ENCODE data around the gene FAM89B.
A peak's percentile ranks its signal among the peaks of the same experiment; 100 is the strongest.

The FAM89B gene

GRCh38 chr11:65538232-65538914 lies 34.0 kb upstream of the FAM89B start:
- no peak overlapping the region for H3K23ac ChIP-seq (ENCODE audit: low read length)
- no peaks in the 10 kb centered on the region for H3K27me3 ChIP-seq (ENCODE audit: insufficient read depth, low read length, poor library complexity)
- H3K79me2 ChIP-seq (ENCODE audit: control insufficient read depth, insufficient read depth, low read length): no peaks in the 10 kb centered on the region
- H2BK15ac ChIP-seq (replicated peaks; ENCODE audit: low read depth): no peak overlapping the region
- H3K79me1 ChIP-seq (ENCODE audit: low read length): no peaks in the 10 kb centered on the region
- no peak overlapping the region for H3K4ac ChIP-seq (ENCODE audit: low read depth, low read length)
- H3K4me3 ChIP-seq (ENCODE audit: low read length): no peak overlapping the region
- H3K36me3 ChIP-seq (ENCODE audit: control insufficient read depth, insufficient read depth, low read length): peaks cover 4% of the 10 kb centered on the region
- H3K27ac ChIP-seq (ENCODE audit: low read depth, low read length): no peak overlapping the region
- WGBS (ENCODE audit: extremely low coverage, insufficient coverage, low lambda C conversion rate): no CpG with 5 or more reads among the region's 43 CpGs
- no peak overlapping the region for H2BK120ac ChIP-seq (ENCODE audit: low read depth, low read length)
- peaks cover 3% of the 10 kb centered on the region for H3K4me1 ChIP-seq (ENCODE audit: control insufficient read depth, low read depth, low read length)
- H2BK5ac ChIP-seq (ENCODE audit: low read length): no peak overlapping the region
- no peak overlapping the region for H3K56ac ChIP-seq (ENCODE audit: low read length)
- no peak overlapping the region for H3K9ac ChIP-seq (ENCODE audit: low read length)
- H4K8ac ChIP-seq (ENCODE audit: low read depth, low read length): no peak overlapping the region
- H3K18ac ChIP-seq (ENCODE audit: low read length): no peak overlapping the region
- H3K4me2 ChIP-seq (ENCODE audit: low read length): no peak overlapping the region
- H4K5ac ChIP-seq (ENCODE audit: low read length): no peak overlapping the region
- no peak overlapping the region for H2AK5ac ChIP-seq (ENCODE audit: low read length)
- no peak for DNase-seq

GRCh38 chr11:65538915-65539743 lies 33.2 kb upstream of the FAM89B start:
- Histone ChIP-seq H3K56ac (ENCODE audit: low read length) (peak overlapping the region; percentile 56), H3K9ac (ENCODE audit: low read length) (no peak overlapping the region), H3K18ac (ENCODE audit: low read length) (no peak overlapping the region), H2BK15ac (replicated peaks; ENCODE audit: low read depth) (no peak overlapping the region), H3K4me1 (ENCODE audit: control insufficient read depth, low read depth, low read length) (peaks cover 3% of the 10 kb centered on the region), H4K5ac (ENCODE audit: low read length) (no peak overlapping the region), H2AK5ac (ENCODE audit: low read length) (no peak overlapping the region), H3K27ac (ENCODE audit: low read depth, low read length) (no peak overlapping the region), H2BK120ac (ENCODE audit: low read depth, low read length) (no peak overlapping the region), H3K27me3 (ENCODE audit: insufficient read depth, low read length, poor library complexity) (no peaks in the 10 kb centered on the region), H3K4me3 (ENCODE audit: low read length) (no peak overlapping the region), H3K36me3 (ENCODE audit: control insufficient read depth, insufficient read depth, low read length) (peaks cover 4% of the 10 kb centered on the region), H3K79me1 (ENCODE audit: low read length) (no peaks in the 10 kb centered on the region), H3K23ac (ENCODE audit: low read length) (peak overlapping the region; percentile 24), H4K8ac (ENCODE audit: low read depth, low read length) (no peak overlapping the region), H2BK5ac (ENCODE audit: low read length) (no peak overlapping the region), H3K4me2 (ENCODE audit: low read length) (peak overlapping the region; percentile 98), H3K79me2 (ENCODE audit: control insufficient read depth, insufficient read depth, low read length) (no peaks in the 10 kb centered on the region), H3K4ac (ENCODE audit: low read depth, low read length) (no peak overlapping the region)
- no CpG with 5 or more reads among the region's 92 CpGs for WGBS (ENCODE audit: extremely low coverage, insufficient coverage, low lambda C conversion rate)
- peak; percentile 59 for DNase-seq

- H2BK120ac ChIP-seq (ENCODE audit: low read depth, low read length): no peak overlapping the region
- H2AK5ac ChIP-seq (ENCODE audit: low read length): no peak overlapping the region
- no peak overlapping the region for H3K18ac ChIP-seq (ENCODE audit: low read length)
- no peak overlapping the region for H3K4me3 ChIP-seq (ENCODE audit: low read length)
- H3K27ac ChIP-seq (ENCODE audit: low read depth, low read length): no peak overlapping the region
- peaks cover 3% of the 10 kb centered on the region for H3K4me1 ChIP-seq (ENCODE audit: control insufficient read depth, low read depth, low read length)
- H3K79me2 ChIP-seq (ENCODE audit: control insufficient read depth, insufficient read depth, low read length): no peaks in the 10 kb centered on the region
- H3K9ac ChIP-seq (ENCODE audit: low read length): peak overlapping the region; percentile 49
- no peaks in the 10 kb centered on the region for H3K79me1 ChIP-seq (ENCODE audit: low read length)
- H2BK5ac ChIP-seq (ENCODE audit: low read length): no peak overlapping the region
- DNase-seq: peak; percentile 57
- H4K8ac ChIP-seq (ENCODE audit: low read depth, low read length): no peak overlapping the region
- no CpG with 5 or more reads among the region's 60 CpGs for WGBS (ENCODE audit: extremely low coverage, insufficient coverage, low lambda C conversion rate)
- peak overlapping the region; percentile 67 for H3K56ac ChIP-seq (ENCODE audit: low read length)
- no peak overlapping the region for H3K4ac ChIP-seq (ENCODE audit: low read depth, low read length)
- H3K23ac ChIP-seq (ENCODE audit: low read length): peak overlapping the region; percentile 89
- H2BK15ac ChIP-seq (replicated peaks; ENCODE audit: low read depth): no peak overlapping the region
- H4K5ac ChIP-seq (ENCODE audit: low read length): no peak overlapping the region
- H3K27me3 ChIP-seq (ENCODE audit: insufficient read depth, low read length, poor library complexity): no peaks in the 10 kb centered on the region
- H3K36me3 ChIP-seq (ENCODE audit: control insufficient read depth, insufficient read depth, low read length): peaks cover 4% of the 10 kb centered on the region
- peak overlapping the region; percentile 98 for H3K4me2 ChIP-seq (ENCODE audit: low read length)
Observed at GRCh38 chr11:65539744-65540289, 32.5 kb upstream of the FAM89B start.

- Histone ChIP-seq H3K23ac (ENCODE audit: low read length) (peak overlapping the region; percentile 89), H2BK120ac (ENCODE audit: low read depth, low read length) (no peak overlapping the region), H3K27me3 (ENCODE audit: insufficient read depth, low read length, poor library complexity) (no peaks in the 10 kb centered on the region), H3K36me3 (ENCODE audit: control insufficient read depth, insufficient read depth, low read length) (peaks cover 3% of the 10 kb centered on the region), H3K56ac (ENCODE audit: low read length) (peak overlapping the region; percentile 93), H3K9ac (ENCODE audit: low read length) (peak overlapping the region; percentile 69), H3K18ac (ENCODE audit: low read length) (no peak overlapping the region), H2BK15ac (replicated peaks; ENCODE audit: low read depth) (no peak overlapping the region), H3K79me1 (ENCODE audit: low read length) (no peaks in the 10 kb centered on the region), H2BK5ac (ENCODE audit: low read length) (no peak overlapping the region), H3K4ac (ENCODE audit: low read depth, low read length) (no peak overlapping the region), H3K4me2 (ENCODE audit: low read length) (peak overlapping the region; percentile 98), H3K4me3 (ENCODE audit: low read length) (no peak overlapping the region), H3K27ac (ENCODE audit: low read depth, low read length) (no peak overlapping the region), H2AK5ac (ENCODE audit: low read length) (no peak overlapping the region), H4K5ac (ENCODE audit: low read length) (no peak overlapping the region), H3K4me1 (ENCODE audit: control insufficient read depth, low read depth, low read length) (peaks cover 3% of the 10 kb centered on the region), H3K79me2 (ENCODE audit: control insufficient read depth, insufficient read depth, low read length) (no peaks in the 10 kb centered on the region), H4K8ac (ENCODE audit: low read depth, low read length) (no peak overlapping the region)
- peak; percentile 94 for DNase-seq
- no CpG with 5 or more reads among the region's 78 CpGs for WGBS (ENCODE audit: extremely low coverage, insufficient coverage, low lambda C conversion rate)
Observed at GRCh38 chr11:65540290-65541092, 31.8 kb upstream of the FAM89B start.

GRCh38 chr11:65541093-65541982 lies 31.0 kb upstream of the FAM89B start:
- no peaks in the 10 kb centered on the region for H3K27me3 ChIP-seq (ENCODE audit: insufficient read depth, low read length, poor library complexity)
- H2BK5ac ChIP-seq (ENCODE audit: low read length): no peak overlapping the region
- H3K4ac ChIP-seq (ENCODE audit: low read depth, low read length): no peak overlapping the region
- no peak for DNase-seq
- H3K27ac ChIP-seq (ENCODE audit: low read depth, low read length): no peak overlapping the region
- H3K36me3 ChIP-seq (ENCODE audit: control insufficient read depth, insufficient read depth, low read length): no peaks in the 10 kb centered on the region
- no peak overlapping the region for H2BK120ac ChIP-seq (ENCODE audit: low read depth, low read length)
- peak overlapping the region; percentile 59 for H3K9ac ChIP-seq (ENCODE audit: low read length)
- no peak overlapping the region for H2BK15ac ChIP-seq (replicated peaks; ENCODE audit: low read depth)
- H3K4me2 ChIP-seq (ENCODE audit: low read length): peak overlapping the region; percentile 31
- H3K18ac ChIP-seq (ENCODE audit: low read length): no peak overlapping the region
- H3K56ac ChIP-seq (ENCODE audit: low read length): peak overlapping the region; percentile 85
- H4K8ac ChIP-seq (ENCODE audit: low read depth, low read length): no peak overlapping the region
- H2AK5ac ChIP-seq (ENCODE audit: low read length): no peak overlapping the region
- no peak overlapping the region for H4K5ac ChIP-seq (ENCODE audit: low read length)
- H3K79me1 ChIP-seq (ENCODE audit: low read length): no peaks in the 10 kb centered on the region
- WGBS (ENCODE audit: extremely low coverage, insufficient coverage, low lambda C conversion rate): no CpG with 5 or more reads among the region's 18 CpGs
- H3K4me1 ChIP-seq (ENCODE audit: control insufficient read depth, low read depth, low read length): peaks cover 3% of the 10 kb centered on the region
- peak overlapping the region; percentile 72 for H3K23ac ChIP-seq (ENCODE audit: low read length)
- no peaks in the 10 kb centered on the region for H3K79me2 ChIP-seq (ENCODE audit: control insufficient read depth, insufficient read depth, low read length)
- H3K4me3 ChIP-seq (ENCODE audit: low read length): no peak overlapping the region
